C4-2B (cell line): ENCODE data around the gene ERFE.

ENCODE experiments used
- H3K27ac ChIP-seq: fragments of 450-650 bp; 2 replicates; pipeline ENCODE4 v1.5.1; 2017
- ZFX ChIP-seq: fragments of 450-650 bp; IDR thresholded peaks from 2 replicates; pipeline ENCODE4 v1.6.1; 2017
- TF ChIP-seq, protein P1 (sequence below): fragments of 450-650 bp; conservative IDR thresholded peaks from 2 replicates; pipeline ENCODE4 v1.5.1; 2017; ENCODE audit warnings: mild to moderate bottlenecking

ERFE gene

DNA sequence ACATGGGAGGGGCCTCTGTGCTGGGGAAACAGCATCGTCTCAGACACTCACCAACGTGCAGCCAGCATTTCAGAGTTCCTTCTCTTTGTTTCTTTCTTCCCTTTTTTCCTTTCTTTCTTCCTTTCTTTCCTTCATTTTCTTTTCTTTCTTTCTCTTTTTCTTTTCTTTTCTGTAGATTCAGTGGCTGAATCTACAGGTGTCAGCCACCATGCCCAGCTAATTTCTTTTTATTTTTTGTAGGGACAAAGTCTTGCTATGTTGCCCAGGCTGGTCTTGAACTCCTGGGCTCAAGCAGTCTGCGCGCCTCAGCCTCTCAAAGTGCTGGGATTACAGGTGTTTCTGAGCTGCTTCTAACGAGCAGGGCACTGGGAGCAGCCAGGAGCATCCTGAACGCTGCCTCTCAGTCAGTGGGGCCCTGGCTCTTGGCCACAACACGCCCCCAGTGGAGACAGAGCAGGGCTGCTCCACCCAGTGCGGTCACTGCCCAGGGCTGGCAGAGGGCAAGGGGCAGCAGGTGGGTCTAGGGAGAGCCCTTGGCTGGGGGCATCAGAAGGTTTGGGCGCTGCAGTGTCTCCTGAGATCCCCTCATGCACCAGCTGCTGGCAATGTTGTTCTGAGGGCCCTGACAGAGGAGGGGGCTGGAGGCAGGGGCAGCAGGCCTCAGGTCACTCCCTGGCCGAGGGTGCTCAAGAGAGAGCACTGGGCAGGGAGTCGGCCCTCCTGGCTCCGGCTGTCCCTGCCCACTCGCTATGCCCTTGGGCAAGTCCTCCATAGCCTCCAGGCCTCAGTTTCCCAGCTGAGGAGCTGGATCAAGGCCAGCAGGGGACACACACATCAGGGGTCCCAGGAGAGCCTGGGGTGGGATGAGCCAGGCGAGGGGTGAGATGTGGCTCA, 25.0 kb upstream of the ERFE start:
- TF ChIP-seq, protein P1, sequence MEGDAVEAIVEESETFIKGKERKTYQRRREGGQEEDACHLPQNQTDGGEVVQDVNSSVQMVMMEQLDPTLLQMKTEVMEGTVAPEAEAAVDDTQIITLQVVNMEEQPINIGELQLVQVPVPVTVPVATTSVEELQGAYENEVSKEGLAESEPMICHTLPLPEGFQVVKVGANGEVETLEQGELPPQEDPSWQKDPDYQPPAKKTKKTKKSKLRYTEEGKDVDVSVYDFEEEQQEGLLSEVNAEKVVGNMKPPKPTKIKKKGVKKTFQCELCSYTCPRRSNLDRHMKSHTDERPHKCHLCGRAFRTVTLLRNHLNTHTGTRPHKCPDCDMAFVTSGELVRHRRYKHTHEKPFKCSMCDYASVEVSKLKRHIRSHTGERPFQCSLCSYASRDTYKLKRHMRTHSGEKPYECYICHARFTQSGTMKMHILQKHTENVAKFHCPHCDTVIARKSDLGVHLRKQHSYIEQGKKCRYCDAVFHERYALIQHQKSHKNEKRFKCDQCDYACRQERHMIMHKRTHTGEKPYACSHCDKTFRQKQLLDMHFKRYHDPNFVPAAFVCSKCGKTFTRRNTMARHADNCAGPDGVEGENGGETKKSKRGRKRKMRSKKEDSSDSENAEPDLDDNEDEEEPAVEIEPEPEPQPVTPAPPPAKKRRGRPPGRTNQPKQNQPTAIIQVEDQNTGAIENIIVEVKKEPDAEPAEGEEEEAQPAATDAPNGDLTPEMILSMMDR: no peak
- no peak for TF ChIP-seq ZFX
- H3K27ac ChIP-seq: no peak overlapping the region

DNA sequence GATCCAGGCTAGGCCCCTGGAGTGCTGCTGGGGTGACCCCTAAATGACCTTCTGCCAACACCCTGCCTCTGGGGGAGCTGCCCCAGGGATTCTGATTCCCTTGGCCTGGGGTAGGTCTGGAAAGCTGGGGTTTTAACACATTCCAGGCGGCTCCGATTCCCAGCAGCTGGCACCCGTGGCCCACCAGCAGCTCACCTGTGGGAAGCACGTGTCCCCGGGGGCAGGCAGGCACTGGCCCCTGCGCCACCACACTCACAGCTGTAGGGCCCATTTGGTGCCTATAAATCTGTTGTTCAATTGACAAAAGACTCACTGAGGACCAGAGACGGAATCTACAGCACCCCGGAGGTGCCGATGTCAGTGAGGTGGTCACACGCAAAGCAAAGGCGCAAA, 24.4 kb upstream of the ERFE start:
- no peak for TF ChIP-seq ZFX
- TF ChIP-seq, protein P1: no peak
- no peak overlapping the region for H3K27ac ChIP-seq

DNA sequence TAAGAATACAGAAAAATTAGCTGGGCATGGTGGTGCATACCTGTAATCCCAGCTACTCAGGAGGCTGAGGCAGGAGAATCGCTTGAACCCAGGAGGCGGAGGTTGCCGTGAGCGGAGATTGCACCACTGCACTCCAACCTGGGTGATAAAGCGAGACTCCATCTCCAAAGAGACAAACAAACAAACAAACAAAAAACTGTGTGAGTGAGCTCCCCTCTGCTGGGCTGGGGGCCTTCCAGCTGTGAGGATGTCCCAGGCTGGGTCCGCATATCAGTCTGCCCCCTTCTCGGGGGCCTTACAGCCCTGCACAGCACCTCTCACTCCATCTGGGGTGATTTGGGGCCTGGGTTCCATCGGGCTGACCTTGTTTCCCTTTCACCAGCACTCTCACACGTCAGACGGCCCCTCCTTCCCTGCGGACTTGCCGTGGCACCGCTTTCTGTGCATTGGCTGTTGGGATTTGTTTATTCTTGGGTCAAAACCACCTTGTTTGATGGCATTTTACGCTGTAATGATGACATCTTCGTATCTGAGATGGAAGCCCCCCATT, 23.1 kb upstream of the ERFE start:
- TF ChIP-seq, protein P1: no peak
- TF ChIP-seq ZFX: no peak
- H3K27ac ChIP-seq: no peak overlapping the region

DNA sequence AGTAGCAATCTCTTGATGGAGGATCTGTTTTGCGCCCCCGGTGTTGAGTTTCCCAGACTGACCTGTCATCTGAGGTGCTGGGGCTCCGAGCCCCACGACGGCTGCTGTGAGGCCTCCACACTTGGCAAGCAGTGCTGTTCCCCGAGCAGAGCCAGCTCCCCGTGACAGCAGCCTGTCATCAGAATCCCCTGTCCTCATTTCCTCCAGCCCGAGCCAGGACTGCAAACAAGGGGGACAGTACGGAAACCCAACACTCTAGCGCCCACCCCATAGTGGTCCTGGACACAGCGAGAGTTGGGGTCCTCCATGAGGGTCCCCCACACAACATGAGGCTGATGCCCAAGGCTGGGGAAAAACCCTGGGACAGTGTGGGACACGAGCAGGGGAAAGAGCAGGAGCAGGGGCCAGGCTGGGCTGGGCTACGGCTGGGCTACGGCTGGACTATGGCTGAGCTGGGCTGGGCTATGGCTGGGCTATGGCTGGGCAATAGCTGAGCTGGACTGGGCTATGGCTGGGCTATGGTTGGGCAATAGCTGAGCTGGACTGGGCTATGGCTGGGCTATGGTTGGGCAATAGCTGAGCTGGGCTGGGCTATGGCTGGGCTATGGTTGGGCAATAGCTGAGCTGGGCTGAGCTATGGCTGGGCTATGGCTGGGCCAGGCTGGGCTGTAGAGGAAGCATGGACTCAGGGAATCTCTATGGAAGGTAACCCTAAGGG, 21.8 kb upstream of the ERFE start:
- no peak overlapping the region for H3K27ac ChIP-seq

DNA sequence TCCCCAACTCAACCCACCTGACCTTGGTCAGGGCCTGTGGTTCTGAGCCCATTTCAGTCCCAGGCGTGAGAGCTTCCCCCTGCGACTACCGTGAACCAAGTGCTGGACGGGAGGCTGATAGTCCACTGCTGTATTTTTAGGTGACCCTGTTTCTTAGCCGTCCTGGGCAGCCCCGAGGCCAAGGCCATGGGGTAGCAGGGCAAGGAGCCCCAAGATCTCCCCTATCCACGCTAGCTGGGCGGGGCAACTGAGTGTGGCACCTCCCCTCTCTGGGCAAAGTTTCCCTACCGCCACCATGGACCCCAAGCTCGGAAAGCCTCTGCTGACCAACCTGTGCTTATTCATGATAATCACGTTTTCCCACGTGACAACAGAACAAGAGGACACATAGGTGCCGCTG, 20.9 kb upstream of the ERFE start:
- H3K27ac ChIP-seq: no peak overlapping the region

More for the DNA sequence above, 21.8 kb upstream of the ERFE start:
- TF ChIP-seq, protein P1: no peak
- TF ChIP-seq ZFX: no peak

DNA sequence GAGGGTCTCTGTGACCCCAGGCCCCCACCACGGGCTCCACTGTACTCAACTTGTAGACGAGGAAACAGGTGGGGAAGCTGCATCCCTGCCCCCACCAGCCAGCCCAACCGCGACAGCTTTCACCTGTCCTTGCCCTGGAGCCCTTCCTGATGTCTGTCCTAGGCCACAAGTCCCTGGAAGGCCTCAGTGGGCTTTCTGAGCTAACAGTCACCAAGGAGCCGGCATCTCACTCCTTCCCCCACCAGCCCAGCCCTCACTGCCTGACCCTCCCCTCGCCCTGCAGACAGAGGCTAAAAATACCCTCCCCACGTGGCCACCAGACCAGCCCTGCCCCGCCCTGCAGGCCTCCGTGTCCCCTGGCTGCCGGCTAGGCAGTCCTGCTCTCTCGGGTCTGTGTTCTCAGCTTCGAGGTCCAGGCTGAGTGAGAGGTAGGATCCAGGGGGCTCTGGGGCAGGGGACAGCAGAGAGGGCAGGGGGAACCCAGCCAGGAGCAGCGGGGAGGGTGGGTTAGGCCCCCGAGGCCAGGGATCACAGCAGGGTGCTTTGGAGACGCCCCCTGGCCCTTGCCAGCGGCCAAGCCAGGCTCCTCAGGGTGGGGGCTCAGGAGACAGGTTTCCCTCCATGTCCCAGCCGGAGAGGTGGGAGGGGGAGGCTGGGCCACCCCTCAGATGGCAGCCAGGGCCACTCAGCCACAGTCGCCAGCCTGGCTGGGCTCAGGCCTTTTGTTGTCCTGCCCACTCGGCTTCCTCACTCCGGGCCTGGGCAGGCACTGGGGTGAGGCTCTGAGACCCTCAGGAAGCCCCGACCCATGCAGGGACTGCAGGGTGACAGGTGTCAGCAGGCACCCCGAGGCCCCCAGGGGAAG, 20.2 kb upstream of the ERFE start, which contains the start of gene KLHL30:
Gene KLHL30, plus strand, starts transcription at position 338 of the 865 bp plus-strand sequence. CDS start 2,087 bp downstream, outside the sequence.
- TF ChIP-seq ZFX: no peak
- TF ChIP-seq, protein P1: no peak
- no peak within 1 kb of the TSS for H3K27ac ChIP-seq

More for the DNA sequence above, 20.9 kb upstream of the ERFE start:
- TF ChIP-seq, protein P1: no peak
- no peak for TF ChIP-seq ZFX
